Hematopoietic multipotent progenitor cell treated with erythropoietin and hydrocortisone succinate and interleukin-3 and kit ligand, for 6 days (in vitro differentiated cells): ENCODE results near the gene MCF2L.
"Not testable (repeated sequence)": the region's sequence is repeated elsewhere in the genome, so short reads cannot be mapped to it uniquely, and the experiment has no call there.

Experiments used
- DNase-seq: peaks from one replicate; pipeline ENCODE4 v3.0.0-alpha.2; 2015

Gene MCF2L

GRCh38 chr13:113099142-113099541 is 130.1 kb downstream of the MCF2L start:
- DNase-seq = no peak

GRCh38 chr13:113102302-113102701 is 133.3 kb downstream of the MCF2L start:
- DNase-seq = not testable (repeated sequence)

GRCh38 chr13:113102727-113103126 is 133.7 kb downstream of the MCF2L start:
- no peak for DNase-seq

GRCh38 chr13:113103646-113104045 is 134.6 kb downstream of the MCF2L start:
- DNase-seq = no peak

GRCh38 chr13:113105032-113105920 is 136.3 kb downstream of the MCF2L start, which contains the start of gene F7:
Gene F7, plus strand, starts transcription at chr13:113105791. Its CDS starts 51 bp downstream, at chr13:113105842.
- DNase-seq = no peak

GRCh38 chr13:113105921-113106452 is 137.0 kb downstream of the MCF2L start:
- DNase-seq = no peak

GRCh38 chr13:113106711-113107351 is 137.8 kb downstream of the MCF2L start:
- no peak for DNase-seq

GRCh38 chr13:113108521-113108920 is 139.5 kb downstream of the MCF2L start:
- DNase-seq = not testable (repeated sequence)

GRCh38 chr13:113109151-113110047 is 140.4 kb downstream of the MCF2L start:
- no peak for DNase-seq

GRCh38 chr13:113110048-113110851 is 141.2 kb downstream of the MCF2L start:
- no peak for DNase-seq

GRCh38 chr13:113110852-113111315 is 141.9 kb downstream of the MCF2L start:
- DNase-seq = no peak

GRCh38 chr13:113111821-113112220 is 142.8 kb downstream of the MCF2L start:
- not testable (repeated sequence) for DNase-seq

- DNase-seq = not testable (repeated sequence)
These were observed 143.5 kb downstream of the MCF2L start for GRCh38 chr13:113112475-113112874.

GRCh38 chr13:113112893-113113845 is 144.2 kb downstream of the MCF2L start:
- DNase-seq = no peak

GRCh38 chr13:113113846-113114271 is 144.8 kb downstream of the MCF2L start:
- no peak for DNase-seq

- DNase-seq = no peak
These were observed 145.7 kb downstream of the MCF2L start for GRCh38 chr13:113114511-113115362.

- no peak for DNase-seq
These were observed 146.6 kb downstream of the MCF2L start for GRCh38 chr13:113115363-113116205.

- DNase-seq = no peak
These were observed 147.3 kb downstream of the MCF2L start for GRCh38 chr13:113116206-113116800.
